Neural crest cell (in vitro differentiated cells): ENCODE results near the gene EDIL3. TPM values are rescaled to one million over a fixed set of nuclear protein-coding genes. Genes with fewer than 3 reads are reported as not detected.
"Not testable (repeated sequence)": the region's sequence is repeated elsewhere in the genome, so short reads cannot be mapped to it uniquely, and the experiment has no call there.

Experiments used
- DNase-seq: peaks from one replicate; pipeline ENCODE4 v3.0.0; 2021; ENCODE audit warnings: low read depth, mixed read lengths, low spot score
- H3K27ac Mint-ChIP-seq: one replicate; pipeline ENCODE4 v1.8.0; 2021; ENCODE audit warnings: mild to moderate bottlenecking, mixed read lengths; ENCODE audit not compliant: unreplicated experiment
- H3K27me3 Mint-ChIP-seq: 2 replicates; pipeline ENCODE4 v1.8.0; 2021; ENCODE audit warnings: low read depth, mild to moderate bottlenecking, mixed read lengths
- H3K36me3 Mint-ChIP-seq: 2 replicates; pipeline ENCODE4 v1.8.0; 2021; ENCODE audit warnings: low read depth, mild to moderate bottlenecking, mixed read lengths
- H3K4me1 Mint-ChIP-seq: 2 replicates; pipeline ENCODE4 v1.8.0; 2021; ENCODE audit warnings: mixed read lengths
- H3K4me3 Mint-ChIP-seq: one replicate; pipeline ENCODE4 v1.8.0; 2021; ENCODE audit warnings: mild to moderate bottlenecking, mixed read lengths
- H3K9me3 Mint-ChIP-seq: 2 replicates; pipeline ENCODE4 v1.8.0; 2021; ENCODE audit warnings: mixed read lengths
- total RNA-seq: library from RNA; stranded (reverse); gene quantifications from 2 replicates; pipeline ENCODE4 v1.2.1, GENCODE V29; 2021
- TF ChIP-seq, protein P1 (sequence below): fragments of 200-600 bp; sonication (generic); conservative IDR thresholded peaks from 2 replicates; pipeline ENCODE4 v1.5.0; 2021; ENCODE audit warnings: antibody characterized with exemption, mild to moderate bottlenecking

EDIL3 gene
- total RNA-seq, 1 donor from 2014 or later = 1.2 TPM

DNA sequence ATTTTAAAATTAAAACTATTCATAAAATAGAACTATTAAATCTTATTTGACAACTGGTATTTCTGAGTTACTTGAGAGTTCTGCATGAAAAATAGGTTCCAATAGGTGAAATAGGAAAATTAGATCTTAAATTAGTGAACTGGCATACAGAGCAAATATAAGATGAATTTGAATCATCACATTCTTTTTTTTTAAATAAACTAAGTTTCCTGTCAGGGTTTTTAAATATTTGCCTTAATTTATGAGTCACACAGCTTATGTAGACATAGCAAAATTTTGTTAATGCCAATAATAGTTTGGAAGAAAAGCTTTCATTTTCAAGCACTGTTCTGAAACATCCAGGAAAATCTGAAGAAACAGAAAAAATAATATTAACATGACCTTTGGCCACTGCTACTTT lies 352.4 kb downstream of the EDIL3 start:
- no peaks in the 10 kb centered on the region for H3K36me3 Mint-ChIP-seq
- H3K4me3 Mint-ChIP-seq = no peak overlapping the region
- peaks cover 5% of the 10 kb centered on the region for H3K9me3 Mint-ChIP-seq
- H3K27ac Mint-ChIP-seq = no peak overlapping the region
- H3K4me1 Mint-ChIP-seq = no peaks in the 10 kb centered on the region
- TF ChIP-seq, protein P1, sequence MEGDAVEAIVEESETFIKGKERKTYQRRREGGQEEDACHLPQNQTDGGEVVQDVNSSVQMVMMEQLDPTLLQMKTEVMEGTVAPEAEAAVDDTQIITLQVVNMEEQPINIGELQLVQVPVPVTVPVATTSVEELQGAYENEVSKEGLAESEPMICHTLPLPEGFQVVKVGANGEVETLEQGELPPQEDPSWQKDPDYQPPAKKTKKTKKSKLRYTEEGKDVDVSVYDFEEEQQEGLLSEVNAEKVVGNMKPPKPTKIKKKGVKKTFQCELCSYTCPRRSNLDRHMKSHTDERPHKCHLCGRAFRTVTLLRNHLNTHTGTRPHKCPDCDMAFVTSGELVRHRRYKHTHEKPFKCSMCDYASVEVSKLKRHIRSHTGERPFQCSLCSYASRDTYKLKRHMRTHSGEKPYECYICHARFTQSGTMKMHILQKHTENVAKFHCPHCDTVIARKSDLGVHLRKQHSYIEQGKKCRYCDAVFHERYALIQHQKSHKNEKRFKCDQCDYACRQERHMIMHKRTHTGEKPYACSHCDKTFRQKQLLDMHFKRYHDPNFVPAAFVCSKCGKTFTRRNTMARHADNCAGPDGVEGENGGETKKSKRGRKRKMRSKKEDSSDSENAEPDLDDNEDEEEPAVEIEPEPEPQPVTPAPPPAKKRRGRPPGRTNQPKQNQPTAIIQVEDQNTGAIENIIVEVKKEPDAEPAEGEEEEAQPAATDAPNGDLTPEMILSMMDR = no peak
- no peaks in the 10 kb centered on the region for H3K27me3 Mint-ChIP-seq
- DNase-seq = no peak

DNA sequence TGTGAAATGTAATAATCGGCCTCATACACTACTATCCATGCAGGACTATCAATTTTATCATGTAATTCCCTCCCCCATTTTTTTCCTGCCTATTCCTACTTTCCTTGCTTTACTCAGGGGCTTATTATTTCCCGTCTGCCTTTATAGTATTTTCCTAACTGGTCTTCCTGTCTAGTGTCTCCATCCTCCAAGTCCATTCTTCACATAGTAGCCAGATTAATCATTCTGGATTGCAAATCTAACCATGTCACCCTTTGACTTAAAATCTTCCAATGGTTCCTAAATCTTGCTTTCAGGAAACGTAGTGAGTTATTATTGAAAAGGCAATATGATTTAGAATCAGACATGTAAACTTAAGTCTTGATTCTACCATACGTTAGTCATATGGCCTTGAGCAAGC lies 356.6 kb downstream of the EDIL3 start:
- Mint-ChIP-seq H3K36me3 (no peaks in the 10 kb centered on the region), H3K9me3 (peaks cover 3% of the 10 kb centered on the region), H3K4me1 (no peaks in the 10 kb centered on the region), H3K27me3 (no peaks in the 10 kb centered on the region), H3K4me3 (no peak overlapping the region), H3K27ac (no peak overlapping the region)
- no peak for DNase-seq
- TF ChIP-seq, protein P1 = no peak

DNA sequence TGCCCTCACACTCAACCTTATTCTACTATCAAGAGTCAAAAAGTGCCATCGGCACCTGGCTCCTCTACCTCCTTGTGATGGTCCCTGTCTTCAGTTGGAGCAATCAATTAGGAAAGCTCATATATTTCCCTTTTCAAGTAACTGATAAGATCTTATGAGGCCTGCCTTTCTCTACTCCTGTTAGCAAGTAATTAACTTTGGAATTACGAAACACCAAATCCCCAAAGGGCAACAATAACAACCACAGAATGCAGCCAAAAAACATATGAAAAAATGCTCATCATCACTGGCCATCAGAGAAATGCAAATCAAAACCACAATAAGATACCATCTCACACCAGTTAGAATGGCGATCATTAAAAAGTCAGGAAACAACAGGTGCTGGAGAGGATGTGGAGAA lies 366.2 kb downstream of the EDIL3 start:
- not testable (repeated sequence) for H3K4me3 Mint-ChIP-seq, H3K9me3 Mint-ChIP-seq, H3K27ac Mint-ChIP-seq, DNase-seq, H3K4me1 Mint-ChIP-seq, H3K27me3 Mint-ChIP-seq, H3K36me3 Mint-ChIP-seq

DNA sequence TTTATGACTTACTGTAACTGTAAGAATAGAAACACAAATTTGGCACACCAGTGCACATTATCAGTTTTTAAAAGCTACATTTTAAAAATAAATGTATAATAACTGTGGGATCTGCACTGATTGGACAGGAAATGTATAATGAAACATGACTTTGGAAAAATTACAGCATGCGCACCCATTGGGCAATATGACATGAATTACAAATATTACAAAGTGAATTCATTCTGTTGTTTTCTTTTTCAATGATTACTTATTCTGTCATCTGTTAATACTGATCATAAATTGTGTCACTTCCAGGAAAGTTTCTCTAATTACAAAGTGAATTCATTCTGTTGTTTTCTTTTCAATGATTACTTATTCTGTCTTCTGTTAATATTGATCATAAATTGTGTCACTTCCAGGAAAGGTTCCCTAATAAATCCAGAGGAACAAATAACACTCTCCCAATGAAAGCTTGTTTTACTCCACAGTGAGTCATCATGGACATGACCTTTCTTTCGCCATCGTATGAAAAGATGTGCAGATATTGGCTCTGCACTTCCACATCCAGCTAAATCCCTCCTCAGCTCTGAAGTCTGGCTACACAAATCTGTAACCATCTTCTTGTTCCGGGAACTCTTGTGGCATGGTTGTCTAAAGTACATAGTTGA lies 367.0 kb downstream of the EDIL3 start:
- H3K4me1 Mint-ChIP-seq = no peaks in the 10 kb centered on the region
- no peak overlapping the region for H3K4me3 Mint-ChIP-seq
- no peaks in the 10 kb centered on the region for H3K27me3 Mint-ChIP-seq
- TF ChIP-seq, protein P1 = no peak
- H3K27ac Mint-ChIP-seq = no peak overlapping the region
- H3K9me3 Mint-ChIP-seq = no peaks in the 10 kb centered on the region
- no peaks in the 10 kb centered on the region for H3K36me3 Mint-ChIP-seq
- no peak for DNase-seq

DNA sequence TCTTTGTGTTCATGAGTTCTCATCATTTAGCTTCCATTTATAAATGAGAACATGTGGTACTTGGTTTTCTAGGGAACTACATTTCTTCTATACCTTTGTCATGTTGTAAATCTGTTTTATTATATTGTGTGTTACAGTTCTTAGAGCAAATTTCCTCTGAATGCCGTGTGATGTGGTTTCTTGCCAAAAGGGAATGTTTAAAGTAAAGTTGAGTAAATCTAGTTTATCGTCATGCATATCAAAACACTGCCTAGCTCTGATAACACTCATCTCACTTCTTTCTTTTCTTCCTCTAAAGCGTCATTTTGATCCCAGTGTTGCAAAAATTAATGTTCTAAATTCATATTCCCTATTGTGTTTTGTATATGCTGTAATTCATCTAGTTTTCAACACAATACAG lies 368.6 kb downstream of the EDIL3 start:
- Mint-ChIP-seq H3K36me3 (no peaks in the 10 kb centered on the region), H3K27me3 (no peaks in the 10 kb centered on the region), H3K4me3 (no peak overlapping the region), H3K4me1 (no peaks in the 10 kb centered on the region), H3K27ac (no peak overlapping the region), H3K9me3 (no peaks in the 10 kb centered on the region)
- TF ChIP-seq, protein P1 = no peak
- no peak for DNase-seq

DNA sequence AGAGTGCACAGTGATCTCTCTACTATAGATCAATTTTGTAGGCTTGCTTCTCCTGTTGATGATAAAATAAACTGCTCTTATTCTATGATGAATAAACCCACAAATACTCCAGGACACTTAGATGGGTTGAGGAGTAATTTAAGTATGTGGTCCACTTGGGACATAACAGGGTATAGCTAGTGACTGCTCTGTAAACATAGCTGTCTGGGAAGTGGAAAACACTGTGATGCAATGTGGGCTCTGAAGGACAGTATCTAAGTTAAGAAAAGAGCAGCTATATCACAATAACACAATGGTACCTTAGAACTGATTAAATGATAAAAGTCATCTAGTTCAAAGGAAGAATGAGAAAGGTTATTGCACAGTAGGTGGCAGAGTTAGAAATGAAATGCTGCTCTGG lies 369.7 kb downstream of the EDIL3 start:
- TF ChIP-seq, protein P1 = no peak
- no peak overlapping the region for H3K27ac Mint-ChIP-seq
- no peak for DNase-seq
- H3K36me3 Mint-ChIP-seq = no peaks in the 10 kb centered on the region
- no peaks in the 10 kb centered on the region for H3K9me3 Mint-ChIP-seq
- no peak overlapping the region for H3K4me3 Mint-ChIP-seq
- H3K27me3 Mint-ChIP-seq = no peaks in the 10 kb centered on the region
- H3K4me1 Mint-ChIP-seq = no peaks in the 10 kb centered on the region
